DND-41 (cell line): Measurements from ENCODE around the gene FAM187B.

Source experiments
- EZH2 ChIP-seq: IDR thresholded peaks from 3 replicates; pipeline ENCODE4 v1.6.1; 2012; ENCODE audit warnings: borderline replicate concordance, low read depth, mild to moderate bottlenecking, moderate library complexity, low read length, inconsistent platforms; ENCODE audit not compliant: severe bottlenecking
- TF ChIP-seq, protein P1 (sequence below): IDR thresholded peaks from 2 replicates; pipeline ENCODE4 v1.5.1; 2012; ENCODE audit warnings: borderline replicate concordance, low read length, moderate library complexity, mild to moderate bottlenecking; ENCODE audit not compliant: poor library complexity, severe bottlenecking; ENCODE audit errors: extremely low read depth

DNA sequence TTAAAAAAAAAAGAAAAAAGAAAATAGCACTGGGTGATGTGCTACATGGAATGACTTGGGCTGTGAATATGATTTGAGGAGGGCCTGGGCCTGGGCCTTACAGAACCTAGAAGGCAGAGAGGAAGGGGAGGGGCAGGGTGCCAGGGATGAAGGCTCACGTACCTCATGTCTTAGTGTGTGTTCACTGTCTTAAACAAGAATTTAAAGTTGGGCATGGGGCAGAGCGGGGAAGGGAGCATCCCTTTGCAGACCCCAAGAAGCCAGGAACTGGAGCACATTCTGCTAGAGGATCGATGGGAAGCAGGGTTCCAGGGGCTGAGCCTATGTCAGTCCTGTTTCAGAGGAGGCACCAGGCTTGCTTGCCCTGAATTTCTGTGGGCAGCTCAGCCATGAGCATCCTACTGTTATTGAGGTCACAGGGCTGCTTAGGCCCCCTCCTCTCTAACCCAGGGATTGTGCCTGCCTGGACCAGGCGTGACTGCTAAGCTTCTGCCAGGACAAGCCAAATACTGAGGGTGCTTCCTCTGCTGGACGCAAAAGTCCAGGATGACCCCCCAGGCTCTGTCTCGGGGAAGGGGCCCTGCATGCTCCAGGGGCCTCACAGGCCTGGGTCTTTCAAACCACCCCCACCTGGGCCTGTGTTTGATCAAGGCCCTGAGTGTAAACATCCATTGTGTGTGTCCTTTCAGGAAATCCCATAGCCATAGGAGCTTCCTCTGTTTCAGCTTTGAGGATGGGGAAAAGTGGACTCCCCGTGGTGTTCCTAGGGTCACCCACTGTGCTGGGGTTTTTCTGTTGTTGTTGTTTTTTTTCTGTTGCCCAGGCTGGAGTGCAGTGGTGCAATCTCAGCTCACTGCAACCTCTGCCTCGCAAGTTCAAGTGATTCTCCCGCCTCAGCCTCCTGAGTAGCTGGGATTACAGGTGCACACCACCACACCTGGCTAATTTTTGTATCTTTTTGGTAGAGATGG lies 25.1 kb upstream of the FAM187B start:
- TF ChIP-seq, protein P1, sequence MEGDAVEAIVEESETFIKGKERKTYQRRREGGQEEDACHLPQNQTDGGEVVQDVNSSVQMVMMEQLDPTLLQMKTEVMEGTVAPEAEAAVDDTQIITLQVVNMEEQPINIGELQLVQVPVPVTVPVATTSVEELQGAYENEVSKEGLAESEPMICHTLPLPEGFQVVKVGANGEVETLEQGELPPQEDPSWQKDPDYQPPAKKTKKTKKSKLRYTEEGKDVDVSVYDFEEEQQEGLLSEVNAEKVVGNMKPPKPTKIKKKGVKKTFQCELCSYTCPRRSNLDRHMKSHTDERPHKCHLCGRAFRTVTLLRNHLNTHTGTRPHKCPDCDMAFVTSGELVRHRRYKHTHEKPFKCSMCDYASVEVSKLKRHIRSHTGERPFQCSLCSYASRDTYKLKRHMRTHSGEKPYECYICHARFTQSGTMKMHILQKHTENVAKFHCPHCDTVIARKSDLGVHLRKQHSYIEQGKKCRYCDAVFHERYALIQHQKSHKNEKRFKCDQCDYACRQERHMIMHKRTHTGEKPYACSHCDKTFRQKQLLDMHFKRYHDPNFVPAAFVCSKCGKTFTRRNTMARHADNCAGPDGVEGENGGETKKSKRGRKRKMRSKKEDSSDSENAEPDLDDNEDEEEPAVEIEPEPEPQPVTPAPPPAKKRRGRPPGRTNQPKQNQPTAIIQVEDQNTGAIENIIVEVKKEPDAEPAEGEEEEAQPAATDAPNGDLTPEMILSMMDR: no peak
- no peak for TF ChIP-seq EZH2
